ENCODE measurements around the gene ST8SIA5. TPM values are rescaled to one million over a fixed set of nuclear protein-coding genes. Genes with fewer than 3 reads are reported as not detected.
A peak's percentile ranks its signal among the peaks of the same experiment; 100 is the strongest.

ST8SIA5 gene
- total RNA-seq, 1 experiment from 2014 or later: not detected

DNA sequence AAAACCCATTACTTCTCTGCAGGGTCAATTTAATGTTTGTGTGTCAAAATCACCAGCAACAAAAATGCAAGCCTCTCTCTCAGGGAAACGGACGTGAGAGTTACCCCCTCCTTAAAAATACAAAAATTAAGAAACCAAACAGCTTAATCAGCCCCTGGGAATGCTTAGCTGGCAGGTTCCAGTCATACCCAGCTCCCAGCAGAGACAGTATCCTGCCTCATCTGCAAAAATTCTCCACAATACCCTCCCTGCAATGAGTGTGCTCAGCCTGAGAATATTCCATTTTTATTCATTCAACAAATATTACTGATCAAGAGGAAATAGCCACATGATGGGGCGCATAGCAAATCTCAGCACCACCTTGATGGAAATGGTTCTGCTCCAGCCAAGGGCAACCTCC is 36.3 kb downstream of the ST8SIA5 start:
- POLR2A ChIA-PET: no interaction called here
- H3K4me1 Mint-ChIP-seq (ENCODE audit: insufficient read depth, unreplicated experiment): peaks cover 4% of the 10 kb centered on the region
- no peak overlapping the region for H3K4me3 Mint-ChIP-seq (ENCODE audit: unreplicated experiment)

DNA sequence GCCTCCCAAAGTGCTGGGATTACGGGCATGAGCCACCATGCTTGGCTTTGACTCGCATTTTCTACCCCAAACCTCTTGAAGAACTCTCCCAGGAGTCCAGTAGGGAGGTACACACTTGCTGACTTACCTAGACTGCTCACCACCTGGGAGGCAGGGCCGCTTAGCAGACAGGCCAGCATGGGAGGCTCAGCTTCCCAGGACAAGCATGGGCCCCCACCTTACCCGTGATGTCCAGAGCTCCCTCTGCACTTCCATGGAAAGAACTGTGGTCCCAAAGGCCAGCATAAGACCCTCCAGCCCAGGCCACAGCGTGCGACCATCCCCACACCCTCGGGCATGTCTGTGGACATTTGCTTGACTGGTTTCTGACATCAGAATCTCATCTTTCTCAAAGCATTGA is 36.8 kb downstream of the ST8SIA5 start:
- Mint-ChIP-seq H3K4me1 (ENCODE audit: insufficient read depth, unreplicated experiment) (peaks cover 4% of the 10 kb centered on the region), H3K4me3 (ENCODE audit: unreplicated experiment) (no peak overlapping the region)

More for the DNA sequence above, 36.3 kb downstream of the ST8SIA5 start:
- Mint-ChIP-seq H3K27me3 (ENCODE audit: insufficient read depth, unreplicated experiment) (peaks cover 36% of the 10 kb centered on the region), H3K9me3 (ENCODE audit: unreplicated experiment) (no peaks in the 10 kb centered on the region), H3K36me3 (ENCODE audit: insufficient read depth, unreplicated experiment) (no peaks in the 10 kb centered on the region), H3K27ac (ENCODE audit: low read depth, unreplicated experiment) (no peak overlapping the region)
- TF ChIP-seq, protein P1, sequence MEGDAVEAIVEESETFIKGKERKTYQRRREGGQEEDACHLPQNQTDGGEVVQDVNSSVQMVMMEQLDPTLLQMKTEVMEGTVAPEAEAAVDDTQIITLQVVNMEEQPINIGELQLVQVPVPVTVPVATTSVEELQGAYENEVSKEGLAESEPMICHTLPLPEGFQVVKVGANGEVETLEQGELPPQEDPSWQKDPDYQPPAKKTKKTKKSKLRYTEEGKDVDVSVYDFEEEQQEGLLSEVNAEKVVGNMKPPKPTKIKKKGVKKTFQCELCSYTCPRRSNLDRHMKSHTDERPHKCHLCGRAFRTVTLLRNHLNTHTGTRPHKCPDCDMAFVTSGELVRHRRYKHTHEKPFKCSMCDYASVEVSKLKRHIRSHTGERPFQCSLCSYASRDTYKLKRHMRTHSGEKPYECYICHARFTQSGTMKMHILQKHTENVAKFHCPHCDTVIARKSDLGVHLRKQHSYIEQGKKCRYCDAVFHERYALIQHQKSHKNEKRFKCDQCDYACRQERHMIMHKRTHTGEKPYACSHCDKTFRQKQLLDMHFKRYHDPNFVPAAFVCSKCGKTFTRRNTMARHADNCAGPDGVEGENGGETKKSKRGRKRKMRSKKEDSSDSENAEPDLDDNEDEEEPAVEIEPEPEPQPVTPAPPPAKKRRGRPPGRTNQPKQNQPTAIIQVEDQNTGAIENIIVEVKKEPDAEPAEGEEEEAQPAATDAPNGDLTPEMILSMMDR (IDR thresholded peaks at IDR 0.05; ENCODE audit: unreplicated experiment): no peak
- intact Hi-C loops (cut with micrococcal nuclease): no loop called here
- BruUV-seq (replicated peaks): no TSS peak
- CTCF ChIA-PET: no interaction called here
- no peak for DNase-seq (ENCODE audit: unreplicated experiment)

DNA sequence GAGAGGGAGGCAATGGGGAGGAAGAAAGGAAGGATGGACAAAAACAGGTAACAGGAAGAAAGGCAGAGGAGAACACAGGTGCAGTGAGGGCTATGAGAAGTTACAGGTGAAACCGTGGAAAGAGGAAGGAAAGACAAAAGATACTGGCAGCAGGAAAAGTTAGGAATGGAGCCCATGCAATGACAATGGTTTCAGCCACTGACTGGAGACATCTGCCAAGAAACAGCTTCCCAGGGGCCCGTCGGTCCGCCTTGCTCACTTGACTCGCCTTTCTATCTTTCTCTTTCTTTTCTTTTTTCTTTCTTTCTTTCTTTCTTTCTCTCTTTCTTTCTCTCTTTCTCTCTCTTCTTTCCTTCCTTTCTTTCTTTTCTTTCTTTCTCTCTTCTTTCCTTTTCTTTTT is 37.5 kb downstream of the ST8SIA5 start:
- H3K4me1 Mint-ChIP-seq (ENCODE audit: insufficient read depth, unreplicated experiment): peaks cover 4% of the 10 kb centered on the region
- no peaks in the 10 kb centered on the region for H3K9me3 Mint-ChIP-seq (ENCODE audit: unreplicated experiment)
- TF ChIP-seq, protein P1 (IDR thresholded peaks at IDR 0.05; ENCODE audit: unreplicated experiment): no peak
- H3K27me3 Mint-ChIP-seq (ENCODE audit: insufficient read depth, unreplicated experiment): peaks cover 45% of the 10 kb centered on the region
- no peak for DNase-seq (ENCODE audit: unreplicated experiment)
- H3K36me3 Mint-ChIP-seq (ENCODE audit: insufficient read depth, unreplicated experiment): no peaks in the 10 kb centered on the region
- intact Hi-C loops (cut with micrococcal nuclease): no loop called here
- ChIA-PET POLR2A (interaction anchor here (0.7 kb wide), 1 partner anchor 88 kb away, joined by 4 read pairs; no protein-coding TSS in a partner anchor), CTCF (no interaction called here)
- BruUV-seq (replicated peaks): no TSS peak
- no peak overlapping the region for H3K27ac Mint-ChIP-seq (ENCODE audit: low read depth, unreplicated experiment)
- H3K4me3 Mint-ChIP-seq (ENCODE audit: unreplicated experiment): no peak overlapping the region

More for the DNA sequence above, 36.8 kb downstream of the ST8SIA5 start:
- H3K36me3 Mint-ChIP-seq (ENCODE audit: insufficient read depth, unreplicated experiment): no peaks in the 10 kb centered on the region
- intact Hi-C loops (cut with micrococcal nuclease): no loop called here
- no peaks in the 10 kb centered on the region for H3K9me3 Mint-ChIP-seq (ENCODE audit: unreplicated experiment)
- no peak for DNase-seq (ENCODE audit: unreplicated experiment)
- ChIA-PET POLR2A (no interaction called here), CTCF (no interaction called here)
- H3K27me3 Mint-ChIP-seq (ENCODE audit: insufficient read depth, unreplicated experiment): peaks cover 41% of the 10 kb centered on the region
- TF ChIP-seq, protein P1 (IDR thresholded peaks at IDR 0.05; ENCODE audit: unreplicated experiment): no peak
- no TSS peak for BruUV-seq (replicated peaks)
- H3K27ac Mint-ChIP-seq (ENCODE audit: low read depth, unreplicated experiment): no peak overlapping the region

DNA sequence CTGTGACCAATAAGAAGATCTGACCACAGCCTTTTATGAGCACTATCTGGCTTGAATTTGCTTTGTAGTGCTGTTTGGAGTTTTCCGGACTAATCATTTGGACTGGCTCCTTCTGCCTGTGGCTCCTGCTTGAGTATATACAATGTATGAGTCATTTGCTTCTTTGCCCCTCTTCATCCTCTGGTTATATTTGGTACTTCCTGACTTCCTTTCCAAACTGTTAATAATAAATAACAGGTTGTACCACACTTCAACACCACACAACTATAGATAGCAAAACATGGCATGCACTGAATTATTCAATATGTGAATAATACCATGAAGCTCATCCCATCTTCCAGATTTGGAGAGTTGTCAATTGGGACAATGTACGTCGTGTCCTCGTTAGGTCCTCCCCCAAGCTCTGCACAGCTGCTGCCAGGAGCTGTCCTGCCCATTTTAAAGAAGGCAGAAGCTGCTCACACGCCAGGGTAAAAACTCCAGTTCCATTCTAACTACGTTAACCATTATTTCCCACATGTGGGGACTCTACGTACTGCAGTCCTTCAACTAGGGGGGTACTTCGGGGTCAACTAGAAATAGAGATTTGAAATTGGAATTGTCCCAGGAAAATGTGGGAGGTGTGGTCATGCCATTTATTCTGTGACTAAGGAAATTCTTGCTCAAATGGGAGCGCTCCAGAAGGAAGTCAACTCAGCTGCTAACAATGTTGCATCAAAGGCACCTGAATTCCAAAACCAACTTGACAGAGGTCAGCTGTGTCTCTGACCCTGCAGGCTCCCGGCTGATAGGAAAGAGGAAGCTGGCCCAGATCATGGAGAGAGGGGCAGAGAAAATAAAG is 38.1 kb downstream of the ST8SIA5 start:
- H3K27me3 Mint-ChIP-seq (ENCODE audit: insufficient read depth, unreplicated experiment): peaks cover 45% of the 10 kb centered on the region
- no peak overlapping the region for H3K4me3 Mint-ChIP-seq (ENCODE audit: unreplicated experiment)
- TF ChIP-seq, protein P1 (IDR thresholded peaks at IDR 0.05; ENCODE audit: unreplicated experiment): no peak
- H3K27ac Mint-ChIP-seq (ENCODE audit: low read depth, unreplicated experiment): no peak overlapping the region
- ChIA-PET POLR2A (interaction anchor here (0.7 kb wide), 1 partner anchor 89 kb away, joined by 4 read pairs; no protein-coding TSS in a partner anchor), CTCF (no interaction called here)
- no peaks in the 10 kb centered on the region for H3K9me3 Mint-ChIP-seq (ENCODE audit: unreplicated experiment)
- peaks cover 4% of the 10 kb centered on the region for H3K4me1 Mint-ChIP-seq (ENCODE audit: insufficient read depth, unreplicated experiment)
- peak; percentile 57 for DNase-seq (ENCODE audit: unreplicated experiment)
- no peaks in the 10 kb centered on the region for H3K36me3 Mint-ChIP-seq (ENCODE audit: insufficient read depth, unreplicated experiment)
- intact Hi-C loops (cut with micrococcal nuclease): no loop called here
- BruUV-seq (replicated peaks): no TSS peak

Measured in MCF 10A (cell line).